DOHH2 (cell line): ENCODE data around the gene CNTNAP2.

Experiments
- H3F3A ChIP-seq: fragments of 200-600 bp; sonication (generic), shearing (Covaris generic); 2 replicates; pipeline ENCODE4 v1.6.0; 2016; ENCODE audit warnings: antibody characterized with exemption, mild to moderate bottlenecking; ENCODE audit not compliant: control insufficient read depth, insufficient read depth
- H3K27ac ChIP-seq: fragments of 200-600 bp; sonication (generic); 2 replicates; pipeline ENCODE4 v1.5.1; 2014; ENCODE audit warnings: low read depth, mild to moderate bottlenecking, low read length, moderate library complexity
- H3K27me3 ChIP-seq: fragments of 200-600 bp; sonication (generic); 2 replicates; pipeline ENCODE4 v1.6.1; 2014; ENCODE audit warnings: mild to moderate bottlenecking, low read length, mixed read lengths; ENCODE audit not compliant: control insufficient read depth
- H3K36me3 ChIP-seq: fragments of 200-600 bp; sonication (generic); 2 replicates; pipeline ENCODE4 v1.6.1; 2014; ENCODE audit warnings: mild to moderate bottlenecking, low read length, moderate library complexity, mixed read lengths; ENCODE audit not compliant: control insufficient read depth
- H3K4me1 ChIP-seq: fragments of 200-600 bp; sonication (generic); 2 replicates; pipeline ENCODE4 v1.6.1; 2014; ENCODE audit warnings: mild to moderate bottlenecking, low read length, mixed read lengths; ENCODE audit not compliant: control insufficient read depth
- H3K4me2 ChIP-seq: fragments of 200-600 bp; sonication (generic); 2 replicates; pipeline ENCODE4 v1.6.0; 2014; ENCODE audit warnings: mild to moderate bottlenecking, low read length, moderate library complexity
- H3K4me3 ChIP-seq: fragments of 200-600 bp; sonication (generic); 2 replicates; pipeline ENCODE4 v1.5.1; 2014; ENCODE audit warnings: mild to moderate bottlenecking, low read length, mixed read lengths
- H3K79me2 ChIP-seq: fragments of 200-600 bp; sonication (generic); 2 replicates; pipeline ENCODE4 v1.6.1; 2014; ENCODE audit warnings: mild to moderate bottlenecking, low read length, mixed read lengths; ENCODE audit not compliant: control insufficient read depth
- H3K9me2 ChIP-seq: fragments of 200-600 bp; sonication (generic); replicated peaks from 2 replicates; pipeline ENCODE4 v1.6.1; 2014; ENCODE audit warnings: mild to moderate bottlenecking, low read length, mixed read lengths; ENCODE audit not compliant: control insufficient read depth
- H3K9me3 ChIP-seq: fragments of 200-600 bp; sonication (generic); 2 replicates; pipeline ENCODE4 v1.6.1; 2014; ENCODE audit warnings: antibody characterized with exemption, low read length, mixed read lengths; ENCODE audit not compliant: control insufficient read depth, insufficient read depth
- H4K20me1 ChIP-seq: fragments of 200-600 bp; sonication (generic); 2 replicates; pipeline ENCODE4 v1.6.0; 2014; ENCODE audit warnings: low read depth, mild to moderate bottlenecking, antibody characterized with exemption, low read length, moderate library complexity; ENCODE audit not compliant: control insufficient read depth, insufficient read depth
- EZH2phosphoT487 ChIP-seq: fragments of 200-600 bp; sonication (generic); IDR thresholded peaks from 2 replicates; pipeline ENCODE4 v1.6.1; 2017; ENCODE audit warnings: borderline replicate concordance, mild to moderate bottlenecking, antibody characterized with exemption, low read length, moderate library complexity, mixed read lengths
- TF ChIP-seq, protein P1 (sequence below): fragments of 200-600 bp; sonication (generic); IDR thresholded peaks from one replicate; pipeline ENCODE4 v1.5.1; 2014; ENCODE audit warnings: antibody characterized with exemption, mild to moderate bottlenecking, low read depth, low read length; ENCODE audit not compliant: poor library complexity, severe bottlenecking

Gene CNTNAP2

DNA sequence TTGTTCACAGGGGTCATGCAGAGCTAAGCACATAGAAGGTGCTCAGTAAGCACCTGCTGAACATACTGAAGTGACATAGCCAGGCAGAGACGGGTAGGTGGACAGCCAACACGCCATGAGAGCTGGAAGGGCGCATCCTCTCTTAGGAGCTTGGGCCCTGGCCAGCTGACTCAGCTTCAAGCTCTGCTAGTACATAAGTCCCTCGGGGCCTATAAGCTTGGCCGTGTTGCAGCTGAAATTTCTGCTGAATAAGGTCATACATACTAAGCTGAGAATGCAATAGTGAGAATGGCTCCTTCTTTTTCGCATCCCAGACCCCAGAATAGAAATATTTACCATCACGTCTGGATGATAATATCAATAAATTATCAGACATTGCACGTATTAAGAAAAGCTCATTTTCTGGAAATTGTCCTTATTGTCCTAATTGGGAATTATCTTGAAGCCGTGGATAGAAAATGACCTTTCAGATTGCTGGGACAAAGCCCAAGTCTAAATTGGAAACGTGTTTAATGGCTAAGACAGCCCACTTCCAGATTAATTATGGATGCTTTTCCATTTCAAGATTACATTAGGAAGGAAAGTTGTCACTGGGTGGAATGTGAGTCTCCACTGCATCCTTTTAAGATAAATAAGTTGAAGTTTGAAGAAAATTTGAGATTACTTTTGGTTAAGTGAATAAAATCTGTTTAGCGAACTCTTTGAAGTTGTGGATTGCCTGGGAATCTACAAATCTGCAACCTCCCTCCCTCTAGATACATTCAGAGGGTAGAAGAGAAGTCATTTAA lies 2186.9 kb downstream of the CNTNAP2 start:
- Histone ChIP-seq H4K20me1 (no peaks in the 10 kb centered on the region), H3K9me3 (peaks cover 8% of the 10 kb centered on the region; the same call in 1 of the 2 replicates), H3K79me2 (no peaks in the 10 kb centered on the region), H3K4me3 (peak overlapping the region; percentile 67), H3K9me2 (no peaks in the 10 kb centered on the region), H3K4me2 (peak overlapping the region; percentile 88), H3F3A (peaks cover 24% of the 10 kb centered on the region), H3K4me1 (peaks cover 64% of the 10 kb centered on the region), H3K27ac (peak overlapping the region; percentile 85), H3K36me3 (peaks cover 7% of the 10 kb centered on the region; the same call in 1 of the 2 replicates), H3K27me3 (no peaks in the 10 kb centered on the region)
- no peak for TF ChIP-seq EZH2phosphoT487
- TF ChIP-seq, protein P1, sequence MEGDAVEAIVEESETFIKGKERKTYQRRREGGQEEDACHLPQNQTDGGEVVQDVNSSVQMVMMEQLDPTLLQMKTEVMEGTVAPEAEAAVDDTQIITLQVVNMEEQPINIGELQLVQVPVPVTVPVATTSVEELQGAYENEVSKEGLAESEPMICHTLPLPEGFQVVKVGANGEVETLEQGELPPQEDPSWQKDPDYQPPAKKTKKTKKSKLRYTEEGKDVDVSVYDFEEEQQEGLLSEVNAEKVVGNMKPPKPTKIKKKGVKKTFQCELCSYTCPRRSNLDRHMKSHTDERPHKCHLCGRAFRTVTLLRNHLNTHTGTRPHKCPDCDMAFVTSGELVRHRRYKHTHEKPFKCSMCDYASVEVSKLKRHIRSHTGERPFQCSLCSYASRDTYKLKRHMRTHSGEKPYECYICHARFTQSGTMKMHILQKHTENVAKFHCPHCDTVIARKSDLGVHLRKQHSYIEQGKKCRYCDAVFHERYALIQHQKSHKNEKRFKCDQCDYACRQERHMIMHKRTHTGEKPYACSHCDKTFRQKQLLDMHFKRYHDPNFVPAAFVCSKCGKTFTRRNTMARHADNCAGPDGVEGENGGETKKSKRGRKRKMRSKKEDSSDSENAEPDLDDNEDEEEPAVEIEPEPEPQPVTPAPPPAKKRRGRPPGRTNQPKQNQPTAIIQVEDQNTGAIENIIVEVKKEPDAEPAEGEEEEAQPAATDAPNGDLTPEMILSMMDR: no peak

DNA sequence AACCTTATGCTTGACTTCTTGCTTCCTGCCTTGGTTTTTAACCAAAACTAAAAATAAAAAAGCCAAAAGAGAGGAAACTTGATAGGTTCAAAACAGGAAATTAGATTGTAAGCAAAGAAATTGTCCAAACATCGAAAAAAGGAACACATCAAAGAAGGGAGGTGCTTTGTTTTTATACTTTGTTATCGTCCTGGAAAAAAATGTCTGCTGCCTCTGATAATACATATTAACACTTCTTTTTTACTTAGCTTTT lies 2187.4 kb downstream of the CNTNAP2 start:
- peaks cover 8% of the 10 kb centered on the region; the same call in 1 of the 2 replicates for H3K9me3 ChIP-seq
- H3K27me3 ChIP-seq: no peaks in the 10 kb centered on the region
- H3K4me1 ChIP-seq: peaks cover 64% of the 10 kb centered on the region
- H3K9me2 ChIP-seq: no peaks in the 10 kb centered on the region
- H3K36me3 ChIP-seq: peaks cover 7% of the 10 kb centered on the region; the same call in 1 of the 2 replicates
- TF ChIP-seq, protein P1: no peak
- no peak for TF ChIP-seq EZH2phosphoT487
- H4K20me1 ChIP-seq: no peaks in the 10 kb centered on the region
- peak overlapping the region; percentile 67 for H3K4me3 ChIP-seq
- H3K79me2 ChIP-seq: no peaks in the 10 kb centered on the region
- H3F3A ChIP-seq: peaks cover 24% of the 10 kb centered on the region
- peak overlapping the region; percentile 85 for H3K27ac ChIP-seq
- H3K4me2 ChIP-seq: peak overlapping the region; percentile 88

DNA sequence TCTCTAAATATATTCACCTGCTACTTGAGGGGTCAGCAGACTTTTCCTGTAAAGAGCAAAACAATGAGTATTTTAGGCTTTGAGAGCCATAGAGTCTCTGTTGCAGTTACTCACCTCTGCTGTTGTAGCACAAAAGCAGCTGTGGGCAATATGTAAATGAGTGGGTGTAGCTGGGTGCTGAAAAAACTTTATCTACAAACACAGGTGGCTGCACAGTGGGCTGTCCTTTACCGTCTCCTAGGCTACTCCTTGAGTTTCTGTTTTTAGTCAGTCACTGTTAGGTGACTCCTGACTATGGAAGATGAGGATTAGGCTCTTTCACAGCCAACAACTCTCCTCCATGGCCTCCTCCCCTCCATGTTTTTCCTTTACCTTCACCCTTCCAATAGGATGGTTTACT lies 2187.9 kb downstream of the CNTNAP2 start:
- Histone ChIP-seq H3F3A (peaks cover 24% of the 10 kb centered on the region), H3K27me3 (no peaks in the 10 kb centered on the region), H3K36me3 (peaks cover 7% of the 10 kb centered on the region; the same call in 1 of the 2 replicates), H3K4me2 (peak overlapping the region; percentile 88), H4K20me1 (no peaks in the 10 kb centered on the region), H3K27ac (peak overlapping the region; percentile 85), H3K9me2 (no peaks in the 10 kb centered on the region), H3K4me1 (peaks cover 64% of the 10 kb centered on the region), H3K4me3 (peak overlapping the region; percentile 67), H3K9me3 (peaks cover 8% of the 10 kb centered on the region; the same call in 1 of the 2 replicates), H3K79me2 (no peaks in the 10 kb centered on the region)
- TF ChIP-seq EZH2phosphoT487: no peak
- TF ChIP-seq, protein P1: no peak
